ENCODE results near the gene SLC25A44.

DNA sequence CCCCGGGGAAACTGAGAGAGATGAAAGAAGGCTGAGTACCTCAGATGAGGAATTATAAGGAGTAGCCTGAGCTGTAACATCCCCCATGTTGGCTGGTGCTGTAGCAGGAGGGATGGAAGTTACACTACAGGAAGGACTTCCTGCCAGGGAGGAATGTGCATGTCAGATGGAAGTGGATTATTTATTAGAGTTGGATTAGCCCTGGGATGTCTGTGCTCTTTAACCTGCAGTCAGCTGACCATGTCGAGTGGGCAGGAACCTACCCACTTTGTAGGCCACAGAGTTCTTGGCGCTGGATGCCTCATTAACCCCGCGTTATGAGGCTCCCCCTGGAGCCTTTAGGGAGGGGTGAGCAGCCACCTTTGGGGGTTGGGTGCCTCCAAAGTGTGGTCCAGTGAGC lies 41.3 kb upstream of the SLC25A44 start:
- no peak for TF ChIP-seq YY1 (IDR thresholded peaks at IDR 0.05; ENCODE audit: insufficient read depth, insufficient read length)
- TF ChIP-seq ZNF274 (IDR thresholded peaks at IDR 0.05; ENCODE audit: low read depth, low read length) = no peak
